Midbrain (tissue), 1 donor: ENCODE data around the gene IDS.
A peak's percentile ranks its signal among the peaks of the same experiment; 100 is the strongest.
"Not testable (repeated sequence)": the region's sequence is repeated elsewhere in the genome, so short reads cannot be mapped to it uniquely, and the experiment has no call there.

ENCODE experiments used
- DNase-seq: peaks from one replicate; lab custom pipeline; 2025; lab: John Stamatoyannopoulos, UW

IDS gene, protein sequence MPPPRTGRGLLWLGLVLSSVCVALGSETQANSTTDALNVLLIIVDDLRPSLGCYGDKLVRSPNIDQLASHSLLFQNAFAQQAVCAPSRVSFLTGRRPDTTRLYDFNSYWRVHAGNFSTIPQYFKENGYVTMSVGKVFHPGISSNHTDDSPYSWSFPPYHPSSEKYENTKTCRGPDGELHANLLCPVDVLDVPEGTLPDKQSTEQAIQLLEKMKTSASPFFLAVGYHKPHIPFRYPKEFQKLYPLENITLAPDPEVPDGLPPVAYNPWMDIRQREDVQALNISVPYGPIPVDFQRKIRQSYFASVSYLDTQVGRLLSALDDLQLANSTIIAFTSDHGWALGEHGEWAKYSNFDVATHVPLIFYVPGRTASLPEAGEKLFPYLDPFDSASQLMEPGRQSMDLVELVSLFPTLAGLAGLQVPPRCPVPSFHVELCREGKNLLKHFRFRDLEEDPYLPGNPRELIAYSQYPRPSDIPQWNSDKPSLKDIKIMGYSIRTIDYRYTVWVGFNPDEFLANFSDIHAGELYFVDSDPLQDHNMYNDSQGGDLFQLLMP

DNA sequence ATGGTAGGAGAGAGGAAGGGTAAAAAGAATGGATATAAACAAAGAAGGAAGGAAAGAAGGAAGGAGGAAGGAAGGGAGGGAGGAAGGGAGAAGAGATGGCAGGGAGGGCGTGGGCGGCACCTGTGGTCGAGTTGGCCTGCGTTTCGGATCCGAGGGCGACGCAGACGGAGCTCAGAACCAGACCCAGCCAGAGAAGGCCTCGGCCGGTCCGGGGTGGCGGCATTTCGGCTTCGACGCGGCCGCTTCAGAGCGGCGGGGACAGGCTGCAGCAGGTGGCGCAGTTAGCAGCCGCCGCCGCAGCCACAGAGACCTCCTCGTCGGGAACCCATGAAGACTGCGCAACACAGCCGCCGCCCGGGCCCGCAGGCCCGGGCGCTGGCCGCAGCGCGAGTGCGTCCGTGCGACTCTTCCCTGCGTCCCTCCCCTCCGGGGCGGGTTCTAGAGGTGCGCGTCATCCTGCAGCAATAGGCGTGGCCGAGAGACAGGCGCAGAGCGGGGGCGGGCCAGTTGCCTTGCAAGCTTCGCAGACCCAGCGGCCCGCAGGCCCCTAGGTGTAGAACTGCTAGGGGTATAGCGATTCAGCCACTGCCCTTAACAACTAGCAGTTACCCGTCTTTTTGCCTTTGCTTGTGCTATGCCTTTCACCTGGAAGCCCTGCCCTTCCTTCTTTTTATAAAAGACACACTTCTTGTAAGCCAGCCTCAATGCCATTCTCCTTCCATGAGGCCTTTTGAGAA is at the start of gene IDS:
Gene IDS (minus strand): TSS at position 392 of the 737 bp plus-strand sequence. CDS start 169 bp downstream, at position 223.
- DNase-seq: peak; percentile 83

DNA sequence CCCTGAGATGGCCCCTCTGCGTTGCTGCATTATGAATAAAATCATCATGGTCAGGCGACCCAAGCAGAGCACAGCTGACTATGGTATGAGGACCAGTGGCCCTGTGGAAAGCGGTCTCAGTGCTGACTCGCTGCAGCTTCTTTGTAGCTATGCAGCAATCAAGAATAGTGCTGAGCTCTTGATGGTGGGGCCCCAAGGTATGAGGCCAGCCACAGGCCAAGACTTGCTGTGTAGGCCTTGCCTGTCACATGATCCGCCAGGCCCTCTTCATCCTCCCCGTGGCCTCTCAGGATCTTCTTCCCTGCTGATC is 46.8 kb upstream of the IDS start:
- not testable (repeated sequence) for DNase-seq

DNA sequence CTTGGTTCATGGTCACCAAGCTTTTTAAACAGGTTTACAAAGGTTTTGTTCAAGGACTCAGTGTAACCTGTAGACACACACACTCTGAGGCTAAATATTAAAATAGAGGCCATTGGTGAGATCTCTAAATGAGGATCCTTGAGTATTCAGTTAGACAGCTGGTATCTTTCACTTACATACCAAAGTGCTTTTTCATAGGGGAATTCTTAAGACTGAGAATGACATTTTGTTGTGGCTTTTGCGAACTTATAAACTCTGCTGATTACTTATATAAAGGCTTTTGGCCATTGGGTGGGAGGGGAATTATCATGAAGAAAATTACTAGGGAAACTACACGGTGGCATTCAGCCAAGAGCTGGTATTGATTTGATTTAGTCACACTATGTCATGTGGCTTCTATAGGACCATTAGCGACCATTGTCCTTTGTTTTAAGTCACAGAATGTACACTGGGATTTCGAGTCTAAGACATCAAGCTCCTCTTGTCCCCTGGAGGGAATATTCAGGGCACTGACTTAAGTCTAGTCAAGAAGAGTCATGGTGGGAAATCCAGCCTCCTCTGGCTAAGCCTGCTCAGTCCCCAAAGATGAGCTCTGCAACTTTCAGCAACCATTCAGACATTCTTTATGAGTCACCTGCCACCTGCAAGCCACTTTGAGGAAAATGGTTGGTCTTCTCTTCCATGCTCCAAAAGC is 46.3 kb upstream of the IDS start:
- DNase-seq: not testable (repeated sequence)

DNA sequence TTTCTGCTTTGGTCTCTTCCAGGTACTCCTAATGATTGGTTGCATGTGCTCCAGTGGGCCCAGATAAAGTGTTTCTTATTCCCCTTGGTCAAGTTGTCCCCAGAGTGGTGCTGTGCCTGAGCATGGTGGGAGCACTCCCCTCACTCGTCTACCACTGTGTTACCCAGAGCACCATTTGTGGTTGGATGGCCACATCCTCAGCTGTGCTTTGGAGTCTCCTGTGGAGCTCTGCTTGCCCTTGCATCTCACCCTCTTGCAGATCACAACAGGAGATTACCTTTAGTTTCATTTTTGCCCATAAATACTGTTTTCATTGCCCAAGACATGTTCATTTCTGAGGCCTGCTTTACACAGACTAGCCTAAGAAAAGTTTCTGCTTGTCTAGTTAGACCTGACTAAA is 45.3 kb upstream of the IDS start:
- DNase-seq: not testable (repeated sequence)

DNA sequence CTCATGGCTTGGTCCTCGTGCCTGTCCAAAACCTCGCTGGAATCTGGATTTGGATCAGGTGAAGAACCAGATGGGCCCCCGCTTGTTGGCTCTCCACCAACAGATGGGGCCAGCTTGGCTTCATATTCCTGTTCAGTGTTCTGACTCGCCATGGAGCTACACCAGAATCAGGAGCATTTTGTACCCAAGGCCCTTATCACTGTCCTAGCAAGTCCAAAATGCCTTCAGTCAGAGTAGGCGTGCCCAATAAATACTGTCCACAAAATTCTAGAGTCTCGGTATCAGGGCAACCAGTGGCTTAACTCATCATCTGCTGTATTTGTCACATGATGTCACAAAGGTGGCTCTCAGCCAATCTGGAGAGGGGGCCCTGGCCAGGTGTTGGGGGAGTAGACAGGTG is 44.6 kb upstream of the IDS start, which contains the start of gene HSFX3:
Gene HSFX3 (minus strand): TSS at position 224 of the 400 bp plus-strand sequence. CDS start 72 bp downstream, at position 152.
- DNase-seq: not testable (repeated sequence)

DNA sequence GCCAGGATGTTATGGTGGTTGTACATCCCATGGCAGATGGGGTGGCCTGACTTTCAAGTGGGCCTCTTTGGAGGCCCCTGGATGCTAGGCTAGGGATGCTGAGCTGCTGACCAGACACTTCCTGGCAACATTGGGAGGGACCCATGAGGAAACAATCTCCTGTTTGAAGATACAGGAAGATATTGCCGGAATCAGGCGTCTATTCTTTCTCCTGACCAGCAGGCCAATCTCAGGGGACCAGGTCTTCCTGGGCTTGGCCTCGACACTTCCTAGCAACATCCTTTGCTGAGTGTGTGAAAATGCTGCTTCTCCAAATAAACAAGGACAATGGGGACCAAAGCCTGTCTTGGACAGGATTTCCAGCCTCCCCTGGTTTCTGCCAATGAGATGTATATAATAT is 42.7 kb upstream of the IDS start:
- DNase-seq: not testable (repeated sequence)

DNA sequence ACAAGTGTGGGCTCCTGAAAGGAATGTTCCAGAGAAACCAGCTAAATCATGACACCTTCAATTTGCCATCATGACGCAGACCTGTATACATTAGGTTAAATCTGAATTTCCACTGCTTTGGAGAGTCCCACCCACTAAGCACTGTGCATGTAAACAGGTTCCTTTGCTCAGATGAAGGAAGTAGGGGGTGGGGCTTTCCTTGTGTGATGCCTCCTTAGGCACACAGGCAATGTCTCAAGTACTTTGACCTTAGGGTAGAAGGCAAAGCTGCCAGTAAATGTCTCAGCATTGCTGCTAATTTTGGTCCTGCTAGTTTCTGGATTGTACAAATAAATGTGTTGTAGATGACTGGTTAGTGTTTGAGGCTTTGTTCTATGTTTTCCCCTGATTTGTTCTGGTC is 41.9 kb upstream of the IDS start:
- not testable (repeated sequence) for DNase-seq

DNA sequence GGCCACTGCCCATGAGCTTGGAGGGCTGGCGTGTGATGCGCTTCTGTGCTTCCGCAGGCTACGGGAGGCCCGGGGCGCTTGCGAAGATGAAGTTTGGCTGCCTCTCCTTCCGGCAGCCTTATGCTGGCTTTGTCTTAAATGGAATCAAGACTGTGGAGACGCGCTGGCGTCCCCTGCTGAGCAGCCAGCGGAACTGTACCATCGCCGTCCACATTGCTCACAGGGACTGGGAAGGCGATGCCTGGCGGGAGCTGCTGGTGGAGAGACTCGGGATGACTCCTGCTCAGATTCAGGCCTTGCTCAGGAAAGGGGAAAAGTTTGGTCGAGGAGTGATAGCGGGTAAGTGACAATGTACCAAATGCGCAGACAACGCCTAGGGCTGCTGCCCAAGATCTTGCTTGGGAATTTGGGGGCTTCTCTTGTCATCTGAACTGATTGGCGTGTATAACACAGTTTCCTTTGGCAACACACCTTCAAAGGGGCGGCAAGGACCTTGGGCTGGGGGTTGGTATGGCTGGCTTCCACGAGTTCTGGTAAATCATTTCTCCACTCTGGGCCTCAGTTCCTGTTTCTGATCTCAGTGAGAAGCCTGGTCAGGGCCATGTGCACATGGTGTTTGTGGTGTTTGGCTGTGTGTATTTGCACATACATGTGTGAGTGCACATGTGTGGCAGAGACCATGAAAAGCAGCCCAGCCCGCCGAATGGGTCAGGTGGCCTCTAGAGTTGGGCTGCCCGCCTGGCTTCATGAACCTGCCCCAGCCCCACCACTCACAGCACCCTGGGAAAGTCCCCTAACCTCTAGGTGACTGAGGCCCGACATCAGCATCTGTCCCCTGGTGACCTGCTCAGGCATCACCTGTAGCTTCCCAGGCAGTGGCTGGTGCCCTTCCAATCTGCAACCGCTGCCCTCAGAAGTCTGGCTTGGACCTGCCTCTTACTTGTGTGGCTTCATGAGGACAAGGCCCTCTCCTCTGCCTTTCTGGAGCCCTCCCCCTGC is 40.7 kb upstream of the IDS start:
- DNase-seq: not testable (repeated sequence)

DNA sequence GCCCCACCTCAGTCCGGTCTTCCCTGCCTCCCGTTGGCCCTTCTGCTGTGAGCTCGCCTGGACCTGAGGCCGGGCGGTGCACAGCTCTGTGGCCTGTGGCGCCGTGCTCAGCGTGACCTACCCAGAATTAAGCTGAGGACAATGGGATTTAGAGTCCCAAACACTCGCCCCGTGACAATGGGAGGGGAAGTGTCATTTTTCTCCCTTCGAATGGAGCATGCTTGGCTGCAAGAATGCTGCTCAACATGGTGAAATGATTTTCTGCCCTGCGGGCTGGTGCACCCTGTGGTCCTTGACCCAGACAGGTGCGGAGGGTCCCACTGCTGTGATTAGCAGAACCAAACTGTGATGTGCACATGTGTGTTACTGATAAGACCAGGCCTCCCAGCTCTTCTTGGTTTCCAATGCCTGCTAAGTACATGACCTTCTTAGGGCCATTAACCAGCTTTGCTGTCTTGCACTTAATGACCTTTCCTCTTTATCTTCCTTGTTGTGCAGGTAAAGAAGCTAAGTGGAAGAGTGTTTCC is 36.5 kb upstream of the IDS start:
- DNase-seq: no peak

DNA sequence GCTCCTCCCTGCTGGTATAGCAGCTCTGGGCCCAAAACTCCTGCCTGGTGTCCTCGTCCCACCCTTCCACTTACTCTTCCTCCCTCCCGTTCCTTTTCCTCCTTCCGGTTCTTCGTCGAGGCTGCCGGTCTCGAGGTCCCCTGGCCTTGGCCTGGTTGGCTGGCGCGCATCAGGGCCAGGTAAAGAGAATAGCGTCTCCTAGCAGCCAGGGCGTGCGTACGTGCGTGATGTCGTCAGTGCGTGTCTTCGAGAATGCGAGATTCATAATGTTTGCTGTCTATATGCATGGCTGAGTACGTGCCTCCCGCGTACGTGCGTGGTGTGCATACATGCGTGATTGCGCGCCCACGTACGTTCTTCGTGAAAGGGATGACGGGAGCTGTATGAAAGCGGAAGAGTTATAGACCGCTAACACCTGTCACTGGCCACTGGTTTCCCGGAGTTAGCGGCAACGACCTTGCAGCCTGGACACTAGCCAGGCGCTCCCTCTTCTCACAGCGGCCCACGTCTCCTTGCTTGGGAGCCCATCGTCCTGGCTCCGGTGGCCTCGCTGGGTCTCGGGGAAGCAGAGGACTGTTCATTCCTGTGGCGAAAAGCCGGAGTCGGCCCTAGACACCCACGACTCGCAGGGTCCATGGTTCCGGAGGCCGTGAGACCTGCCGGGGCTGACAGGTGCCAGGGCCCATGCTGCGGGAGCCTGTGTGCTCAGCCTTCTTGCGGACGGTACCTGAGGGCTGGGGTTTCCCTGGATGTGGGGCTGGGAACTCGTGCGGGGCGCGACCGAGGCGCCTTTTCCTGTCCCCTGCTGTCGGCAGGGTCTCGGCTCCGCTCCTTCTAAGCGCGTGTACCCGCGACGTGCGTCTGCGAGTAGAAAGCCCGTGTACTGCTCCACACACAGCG is 35.8 kb upstream of the IDS start, which contains the start of gene EOLA1:
Gene EOLA1 (plus strand): TSS at position 392 of the 900 bp plus-strand sequence. CDS start 4,619 bp downstream, outside the sequence.
- DNase-seq: peak; percentile 80

DNA sequence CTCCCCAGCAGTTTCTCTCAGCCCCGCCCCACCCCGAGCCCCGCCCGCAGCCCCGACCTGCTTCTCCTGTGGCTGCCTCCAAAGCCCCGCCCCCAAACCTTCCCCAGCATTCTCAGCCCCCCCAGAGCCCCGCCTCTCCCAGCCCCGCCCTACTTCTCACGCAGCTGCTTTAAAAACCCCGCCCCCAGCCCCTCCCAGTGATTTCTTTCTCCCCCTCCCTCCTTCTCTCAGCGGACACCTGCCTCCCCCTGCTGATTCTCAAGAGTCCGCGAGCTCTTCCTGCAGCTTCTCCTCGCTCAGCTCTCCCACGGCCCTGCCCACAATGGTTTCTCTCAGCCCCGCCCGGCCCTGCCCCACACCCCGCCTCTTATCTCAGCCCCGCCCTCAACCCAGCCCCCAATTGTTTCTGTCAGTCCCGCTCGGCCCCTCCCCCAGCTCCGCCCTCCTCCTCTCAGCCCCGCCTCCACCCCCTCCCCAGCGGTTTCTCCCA is 35.1 kb upstream of the IDS start:
- peak; percentile 84 for DNase-seq

DNA sequence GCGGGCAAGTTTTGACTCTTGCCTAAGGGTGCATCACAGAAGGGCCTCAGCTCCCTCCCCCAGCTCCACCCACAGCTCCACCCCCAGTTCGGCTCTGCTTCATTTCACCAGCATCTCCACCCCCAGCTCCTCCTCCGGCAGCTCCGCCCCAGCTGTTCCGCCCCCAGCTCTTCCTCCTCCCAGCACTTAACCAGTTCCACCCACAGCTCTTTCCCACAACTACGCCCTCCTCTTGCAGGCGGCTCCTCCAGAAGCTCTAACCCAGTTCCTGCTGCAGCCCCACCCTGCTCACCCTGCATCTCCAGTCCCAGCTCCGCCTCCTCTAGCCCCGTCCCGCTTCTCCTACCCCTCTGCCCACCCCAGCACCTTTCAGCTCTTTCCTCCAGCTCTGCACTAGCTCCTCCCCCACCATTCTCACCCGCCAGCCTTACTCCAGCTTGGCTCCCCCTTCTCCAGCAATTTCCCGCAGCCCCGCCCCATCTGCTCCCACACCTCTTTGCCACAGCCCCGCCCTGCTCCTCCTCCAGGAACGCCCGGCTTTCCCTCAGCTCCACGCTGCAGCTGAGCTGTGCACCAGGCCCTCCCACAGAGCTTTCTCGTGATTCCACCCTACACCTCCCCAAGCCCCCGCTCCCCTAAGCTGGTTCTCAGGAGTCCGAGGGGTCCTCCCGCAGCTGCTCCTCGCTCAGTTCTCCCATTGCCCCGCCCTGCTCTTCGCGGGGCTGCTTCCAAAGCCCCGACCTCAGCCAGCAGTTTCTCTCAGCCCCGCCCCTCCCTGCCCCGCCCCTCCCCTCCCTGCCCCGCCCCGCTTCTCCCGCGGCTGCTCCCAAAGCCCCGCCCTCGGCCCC is 34.4 kb upstream of the IDS start:
- DNase-seq: peak; percentile 65

DNA sequence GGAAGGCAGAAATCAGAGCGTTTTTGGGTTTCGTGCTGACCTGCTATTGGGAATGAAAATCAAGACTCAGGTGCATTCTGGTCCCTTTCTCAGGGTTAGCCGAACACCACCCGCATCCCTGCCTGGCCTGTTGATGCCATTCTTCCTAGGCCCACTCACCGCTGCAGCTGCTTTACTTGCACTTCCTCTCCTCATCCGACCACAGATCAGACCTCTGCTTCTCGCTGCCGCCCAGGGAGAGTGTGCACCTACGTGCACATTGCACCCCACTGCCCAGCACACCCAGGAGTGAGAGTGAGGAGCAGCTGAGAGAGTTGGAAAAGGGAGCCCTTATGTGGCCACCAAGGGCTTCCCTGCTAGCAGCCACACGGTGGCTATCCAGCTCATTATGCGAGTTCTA is 32.4 kb upstream of the IDS start:
- DNase-seq: not testable (repeated sequence)

DNA sequence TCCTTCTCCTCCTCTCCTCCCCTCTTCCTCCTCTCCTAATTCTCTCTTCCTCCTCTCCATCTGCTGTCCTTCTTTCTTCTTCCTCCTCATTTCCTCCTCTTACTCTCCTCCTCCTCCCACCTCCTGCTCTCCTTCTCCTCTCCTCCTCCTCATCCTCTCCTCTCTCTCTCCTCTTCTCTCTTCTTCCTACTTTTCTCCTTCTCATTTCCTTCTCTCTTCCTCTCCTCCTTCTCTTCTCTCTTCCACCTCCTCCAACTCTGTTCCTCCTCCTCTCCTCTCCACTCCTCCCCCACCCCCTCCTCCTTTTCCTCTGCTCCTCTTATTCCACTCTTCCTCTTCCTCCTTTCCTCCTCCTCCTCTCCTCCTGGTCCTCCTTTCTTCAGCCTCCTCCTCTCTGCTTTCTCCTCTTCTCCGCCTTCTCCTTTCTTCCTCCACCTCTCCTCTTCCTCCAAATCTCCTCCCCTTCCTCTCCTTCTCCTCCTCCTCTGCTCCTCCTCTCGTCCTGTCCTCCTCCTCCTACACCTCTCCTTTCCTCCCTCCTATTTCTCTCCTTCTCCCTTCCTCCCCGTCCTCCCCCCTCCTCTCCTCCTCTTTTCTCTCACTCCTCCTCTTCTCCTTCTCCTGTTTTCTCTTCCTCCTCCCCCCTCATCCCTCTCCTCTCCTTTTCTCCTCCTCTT is 30.0 kb upstream of the IDS start:
- not testable (repeated sequence) for DNase-seq

DNA sequence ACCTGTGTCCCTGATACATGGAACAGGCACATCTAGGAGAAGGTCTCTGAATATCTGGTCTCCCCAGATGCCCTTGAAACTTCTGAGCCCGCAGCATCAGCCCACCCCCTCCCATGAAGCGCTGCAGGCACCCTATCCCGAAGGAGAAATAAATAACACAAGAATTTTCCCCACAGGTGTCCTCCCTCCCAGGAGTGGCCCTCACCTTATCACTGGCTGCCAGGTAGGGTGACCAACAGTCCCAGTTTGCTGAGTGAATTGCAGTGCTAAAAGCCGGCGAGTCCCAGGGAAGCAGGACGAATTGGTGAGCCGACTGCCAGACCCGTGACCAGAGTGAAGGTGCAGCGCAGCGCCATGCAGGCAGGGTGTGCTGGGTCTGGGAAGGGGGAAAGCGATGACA is 28.9 kb upstream of the IDS start:
- not testable (repeated sequence) for DNase-seq

DNA sequence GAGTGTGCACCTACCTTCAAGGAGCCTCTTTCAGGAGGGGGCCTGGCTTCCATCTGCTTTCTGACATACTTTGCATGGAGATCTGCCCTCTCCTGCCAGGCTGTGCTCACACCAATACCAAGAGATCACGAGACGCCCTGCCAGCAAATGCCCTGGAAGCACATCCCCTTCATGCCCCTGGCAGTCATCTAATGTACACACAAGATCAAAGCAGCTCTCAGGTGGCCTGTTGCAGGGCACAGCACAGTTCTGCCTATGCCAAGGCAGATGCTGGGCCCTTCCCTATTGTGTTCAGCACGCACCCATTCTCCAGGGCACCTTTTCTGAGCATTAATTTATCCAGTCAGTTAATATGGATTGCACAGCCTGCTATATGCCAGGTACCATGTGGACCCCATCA is 27.8 kb upstream of the IDS start:
- DNase-seq: not testable (repeated sequence)

DNA sequence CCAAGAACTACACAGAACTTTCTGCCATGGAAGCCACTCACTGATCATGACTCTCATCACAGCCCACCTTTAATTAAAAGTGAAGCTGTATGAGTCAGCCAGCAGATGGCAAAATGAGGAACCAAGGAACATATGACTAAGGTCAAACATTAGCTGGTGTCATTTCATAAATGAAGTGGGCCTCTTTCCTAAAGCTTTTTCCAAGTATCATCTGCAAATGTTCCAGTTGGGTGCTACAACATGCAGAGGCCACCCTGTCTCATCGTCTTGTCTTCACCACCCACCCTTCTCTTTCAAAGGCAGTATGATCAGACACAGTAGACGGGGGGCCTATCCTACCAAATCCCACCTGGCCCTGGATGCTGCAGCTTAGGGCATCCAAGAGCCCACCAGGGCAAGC is 26.5 kb upstream of the IDS start:
- DNase-seq: no peak

DNA sequence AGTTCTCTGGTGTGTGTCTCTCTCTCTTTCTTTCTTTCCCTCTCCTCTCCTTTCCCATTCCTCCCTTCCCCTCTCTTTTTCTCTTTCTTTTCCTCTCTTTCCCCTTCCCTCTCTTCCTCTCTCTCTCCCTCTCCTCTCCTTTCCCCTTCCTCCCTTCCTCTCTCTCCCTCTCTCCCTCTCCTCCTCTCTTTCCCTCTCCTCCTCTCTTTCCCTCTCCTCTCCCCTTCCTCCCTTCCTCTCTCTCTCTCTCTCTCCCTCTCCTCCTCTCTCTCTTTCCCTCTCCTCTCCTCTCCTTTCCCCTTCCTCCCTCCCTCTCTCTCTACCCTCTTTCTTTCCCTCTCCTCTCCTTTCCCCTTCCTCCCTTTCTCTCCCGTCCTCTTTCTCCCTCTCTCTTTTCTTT is 23.3 kb upstream of the IDS start:
- no peak for DNase-seq
